Eye (tissue), 1 donor: Measurements from ENCODE around the gene ATP1A1.

Experiments used
- DNase-seq: peaks from one replicate; pipeline ENCODE4 v3.0.0-alpha.2; 2015

The ATP1A1 gene

DNA sequence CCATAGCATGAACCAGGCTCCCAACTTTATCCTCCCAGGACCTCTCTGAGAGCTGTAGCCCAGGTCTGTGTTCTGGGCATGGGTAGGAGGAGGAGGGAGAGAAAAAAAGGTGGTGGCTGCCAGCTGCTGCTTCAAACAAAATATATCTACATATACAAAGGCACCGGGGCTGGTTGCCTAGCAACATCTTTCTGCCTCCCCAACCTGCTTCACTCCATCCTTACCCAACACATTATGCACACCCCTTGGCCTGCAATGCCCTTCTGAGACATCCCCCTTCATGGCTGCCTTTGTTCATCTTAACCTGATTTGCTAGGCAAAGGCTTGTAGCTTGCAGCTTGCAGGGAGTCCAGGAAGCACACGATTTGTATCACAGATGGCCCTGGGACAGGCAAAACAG lies 27.2 kb upstream of the ATP1A1 start:
- DNase-seq, result no peak

DNA sequence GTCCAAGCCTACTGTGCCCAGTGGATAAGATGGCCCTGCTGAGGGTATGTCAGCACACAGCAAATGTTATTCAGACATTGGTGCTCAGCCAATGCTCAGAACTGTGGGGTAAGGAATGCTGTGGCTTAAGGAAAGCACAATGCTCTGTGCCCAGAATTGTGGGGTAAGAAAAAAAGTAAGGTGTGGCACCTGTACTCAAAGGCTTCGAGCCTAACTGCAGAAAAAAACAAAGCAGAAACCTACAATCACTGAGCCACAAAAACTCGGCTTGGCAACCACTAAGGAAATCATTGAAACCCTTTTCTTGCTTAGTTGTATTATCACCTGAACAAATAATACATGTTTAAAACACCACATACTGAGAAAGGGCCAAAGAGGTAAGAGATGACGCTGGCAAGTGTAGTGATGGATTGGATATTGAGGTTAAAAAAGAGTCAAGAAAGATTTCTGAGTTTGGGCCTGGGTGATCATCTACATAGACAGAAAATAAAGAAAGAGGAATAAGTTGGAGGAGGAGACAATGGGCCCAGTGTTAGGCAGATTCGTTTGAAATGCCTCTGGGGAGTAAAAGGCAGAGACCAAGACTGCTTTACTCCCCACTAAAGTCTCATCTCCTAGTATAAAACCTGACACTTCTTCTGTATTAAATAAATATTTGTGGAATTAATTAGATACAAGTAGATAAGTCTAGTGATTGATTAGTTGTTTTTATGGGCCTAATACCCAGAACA lies 25.9 kb upstream of the ATP1A1 start:
- DNase-seq, result no peak

DNA sequence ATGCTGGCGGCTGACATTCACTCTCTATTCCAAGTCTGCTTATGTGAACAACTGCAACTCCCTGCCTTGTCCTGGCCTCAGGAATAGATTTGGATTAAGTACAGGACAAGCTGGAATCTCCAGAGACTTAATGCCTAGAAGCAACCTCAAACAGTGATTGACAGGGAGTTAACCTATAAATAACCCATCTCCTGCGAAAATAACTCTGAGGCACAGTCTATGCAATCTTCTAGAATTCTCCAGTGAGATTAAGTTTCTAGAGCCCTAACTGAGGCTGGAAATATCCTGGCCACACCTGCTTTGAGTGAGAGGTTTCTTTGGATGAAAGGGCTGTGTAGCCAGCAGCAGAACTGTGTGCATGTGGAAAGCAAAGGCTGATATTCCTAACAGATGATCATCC lies 25.3 kb upstream of the ATP1A1 start:
- DNase-seq, result no peak

DNA sequence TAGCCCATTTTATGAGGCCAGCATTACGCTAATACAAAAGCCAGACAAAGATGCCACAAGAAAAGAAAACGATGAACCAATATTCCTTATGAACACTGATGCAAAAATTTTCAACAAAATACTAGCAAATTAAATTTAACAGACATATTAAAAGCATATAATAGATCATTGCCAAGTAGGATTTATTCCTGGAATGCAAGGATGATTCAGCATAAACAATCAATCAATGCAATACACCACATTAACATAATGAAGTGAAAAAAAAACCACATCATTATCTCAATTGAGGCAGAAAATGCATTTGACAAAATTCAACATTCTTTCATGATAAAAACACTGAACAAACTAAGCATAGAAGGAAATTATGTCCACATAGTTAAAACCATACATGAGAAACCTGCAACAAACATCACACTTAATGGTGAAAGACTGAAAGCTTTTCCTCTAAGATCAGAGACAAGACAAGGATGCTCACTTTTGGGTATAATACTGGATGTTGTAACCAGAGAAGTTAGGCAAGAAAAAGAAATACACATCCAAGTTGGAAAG lies 22.9 kb upstream of the ATP1A1 start:
- no peak for DNase-seq

DNA sequence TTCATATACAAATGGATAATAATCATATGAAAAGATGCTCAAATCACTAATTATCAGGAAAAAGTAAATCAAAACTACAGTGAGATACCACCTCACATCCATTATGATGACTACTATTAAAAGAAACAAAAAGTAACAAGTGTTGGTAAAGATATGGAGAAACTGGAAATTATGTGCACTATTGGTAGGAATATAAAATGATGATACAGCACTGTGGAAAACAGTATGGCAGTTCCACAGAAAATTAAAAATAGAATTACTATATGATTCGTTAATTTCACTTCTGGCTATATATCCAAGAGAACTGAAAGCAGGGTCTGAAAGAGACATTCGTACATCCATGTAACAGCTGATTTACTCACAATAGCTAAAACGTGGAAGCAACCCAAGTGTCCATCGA lies 21.1 kb upstream of the ATP1A1 start:
- DNase-seq, result no peak

DNA sequence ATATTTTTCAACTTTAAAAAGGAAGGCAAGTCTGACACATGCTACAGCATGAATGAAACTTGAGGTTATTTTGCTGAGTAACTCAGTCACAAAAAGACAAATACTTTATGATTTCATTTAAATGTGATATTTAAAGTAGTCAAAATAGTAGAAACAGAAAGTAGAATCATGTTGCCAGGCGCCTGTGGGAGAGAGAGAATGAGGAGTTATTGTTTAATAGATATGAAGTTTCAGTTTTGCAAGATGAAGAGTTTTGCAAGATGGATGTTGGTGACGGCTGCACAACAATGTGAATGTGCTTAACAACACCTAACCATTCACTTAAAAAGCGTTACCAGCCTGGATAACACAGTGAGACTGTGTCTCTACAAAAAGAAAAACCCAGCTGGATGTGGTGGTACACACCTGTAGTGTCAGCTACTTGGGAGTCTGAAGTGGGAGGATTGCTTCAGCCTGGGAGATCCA lies 20.7 kb upstream of the ATP1A1 start:
- no peak for DNase-seq

DNA sequence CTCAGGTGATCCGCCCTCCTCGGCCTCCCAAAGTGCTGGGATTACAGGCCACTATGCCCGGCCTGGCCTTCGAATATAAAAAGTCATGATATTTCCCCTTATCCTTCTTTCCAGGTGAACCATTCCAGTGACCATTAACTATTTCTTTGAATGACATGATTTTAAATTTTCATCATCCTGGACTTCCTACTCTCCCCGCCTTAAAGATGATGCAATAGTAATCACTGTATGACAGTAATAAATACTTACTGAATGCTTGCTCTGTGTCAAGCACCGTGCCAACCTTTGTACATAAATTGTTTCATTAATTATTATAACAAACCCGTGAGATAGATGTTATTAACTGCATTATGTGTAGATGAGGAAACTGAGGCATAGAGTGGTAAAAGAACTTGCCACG lies 19.9 kb upstream of the ATP1A1 start:
- DNase-seq, result no peak

DNA sequence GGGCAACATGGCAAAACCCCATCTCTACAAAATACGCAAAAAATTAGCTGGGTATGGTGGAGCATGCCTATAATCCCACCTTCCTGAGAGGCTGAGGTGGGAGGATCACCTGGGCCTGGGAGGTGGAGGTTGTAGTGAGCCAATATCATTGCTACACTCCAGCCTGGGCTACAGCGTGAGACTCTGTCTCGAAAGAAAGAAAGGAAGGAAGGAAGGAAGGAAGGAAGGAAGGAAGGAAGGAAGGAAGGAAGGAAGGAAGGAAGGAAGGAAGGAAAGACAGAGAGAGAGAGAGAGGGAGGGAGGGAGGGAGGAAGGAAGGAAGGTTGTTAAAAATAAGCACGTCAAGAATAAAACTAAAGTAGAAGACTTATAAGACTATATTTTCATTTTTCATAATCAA lies 17.0 kb upstream of the ATP1A1 start:
- DNase-seq, result no peak

DNA sequence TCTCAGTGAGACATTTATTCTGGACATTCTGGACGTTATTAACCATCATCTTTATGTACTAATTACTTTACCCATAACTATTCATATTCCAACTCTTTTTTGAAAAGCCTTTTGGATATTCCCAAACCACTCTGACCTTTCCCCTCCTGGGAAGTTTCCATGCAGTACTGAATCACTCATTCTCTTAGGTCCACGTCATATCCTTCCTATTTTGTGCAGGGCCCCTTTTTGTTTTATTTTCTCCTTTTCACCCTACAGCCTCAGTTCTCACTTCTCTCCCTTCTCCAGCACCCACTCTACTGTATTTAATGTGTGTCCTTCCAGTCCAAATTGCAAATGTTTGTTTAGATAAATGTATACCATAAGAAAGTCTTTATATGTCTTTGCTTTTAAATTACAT lies 16.4 kb upstream of the ATP1A1 start:
- no peak for DNase-seq

DNA sequence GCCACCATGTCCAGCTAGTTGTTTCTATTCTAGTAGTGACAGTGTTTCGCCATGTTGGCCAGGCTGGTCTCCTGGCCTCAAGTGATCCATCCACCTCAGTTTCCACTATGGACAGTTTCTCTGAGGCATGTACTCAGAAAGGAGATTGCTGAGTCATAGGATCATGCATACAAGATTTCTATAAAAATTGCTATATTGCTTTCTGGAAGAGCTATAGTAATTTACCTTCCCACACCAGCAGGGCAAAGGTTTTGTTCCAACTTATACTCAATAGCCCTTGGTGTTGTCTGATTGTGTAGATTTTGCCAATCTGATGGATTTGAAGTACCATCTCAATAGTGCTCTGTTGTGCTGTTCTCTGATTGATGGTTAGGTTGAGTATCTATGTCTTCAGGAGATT lies 15.6 kb upstream of the ATP1A1 start:
- DNase-seq, result no peak

DNA sequence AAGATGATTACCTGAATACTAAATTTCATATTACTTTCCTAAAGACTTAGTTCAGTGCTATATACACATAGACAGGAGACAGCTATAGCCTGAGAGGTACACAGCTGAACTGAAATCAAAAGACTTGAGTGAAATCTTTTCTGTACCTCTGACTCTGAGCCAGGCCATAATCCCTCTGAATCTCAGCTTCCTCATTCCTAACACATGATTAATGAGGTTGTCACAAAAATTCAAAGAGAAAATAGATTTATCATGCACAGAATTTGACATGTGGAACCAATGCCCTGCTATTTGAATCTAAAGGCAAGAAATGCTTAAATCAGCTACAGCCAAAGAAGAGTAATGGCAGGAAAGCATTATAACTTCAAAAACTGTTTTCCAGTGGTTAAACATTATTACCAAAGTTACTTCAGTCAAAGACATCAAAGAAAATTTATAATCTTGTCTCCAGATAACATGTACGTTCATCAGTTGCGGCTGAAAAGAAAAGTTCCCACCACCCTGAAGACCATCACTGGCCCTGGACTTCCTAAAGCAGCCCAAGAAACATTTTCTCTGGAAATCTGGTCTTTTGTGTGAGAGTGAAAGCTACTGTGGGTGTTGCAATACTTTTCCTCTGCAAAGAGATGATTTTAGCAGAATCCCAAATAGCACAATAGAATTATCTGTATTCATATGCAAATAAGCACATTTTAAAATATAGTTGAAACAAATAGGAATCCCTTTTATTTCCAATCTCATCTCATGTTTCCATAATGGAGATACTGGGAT lies 13.8 kb upstream of the ATP1A1 start:
- DNase-seq, result peak; percentile 31

DNA sequence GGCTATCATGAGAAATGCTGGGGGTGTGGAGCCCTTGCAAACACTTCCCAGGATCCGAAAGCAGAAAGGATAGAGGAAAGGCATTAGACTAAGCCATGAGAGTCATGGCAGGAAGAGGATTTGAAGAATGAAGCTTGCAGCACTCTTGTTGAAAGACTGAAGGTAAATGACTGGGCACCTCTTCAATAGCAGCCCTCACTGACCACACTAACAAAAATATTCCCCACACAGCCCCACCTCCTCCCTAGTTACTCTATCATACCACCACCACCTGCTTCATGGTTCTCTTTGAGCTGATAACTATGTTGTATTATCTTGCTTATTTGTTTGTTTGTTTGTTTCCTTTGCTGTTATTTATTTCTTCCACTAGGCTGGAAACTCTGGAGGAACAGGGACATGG lies 13.2 kb upstream of the ATP1A1 start:
- no peak for DNase-seq

DNA sequence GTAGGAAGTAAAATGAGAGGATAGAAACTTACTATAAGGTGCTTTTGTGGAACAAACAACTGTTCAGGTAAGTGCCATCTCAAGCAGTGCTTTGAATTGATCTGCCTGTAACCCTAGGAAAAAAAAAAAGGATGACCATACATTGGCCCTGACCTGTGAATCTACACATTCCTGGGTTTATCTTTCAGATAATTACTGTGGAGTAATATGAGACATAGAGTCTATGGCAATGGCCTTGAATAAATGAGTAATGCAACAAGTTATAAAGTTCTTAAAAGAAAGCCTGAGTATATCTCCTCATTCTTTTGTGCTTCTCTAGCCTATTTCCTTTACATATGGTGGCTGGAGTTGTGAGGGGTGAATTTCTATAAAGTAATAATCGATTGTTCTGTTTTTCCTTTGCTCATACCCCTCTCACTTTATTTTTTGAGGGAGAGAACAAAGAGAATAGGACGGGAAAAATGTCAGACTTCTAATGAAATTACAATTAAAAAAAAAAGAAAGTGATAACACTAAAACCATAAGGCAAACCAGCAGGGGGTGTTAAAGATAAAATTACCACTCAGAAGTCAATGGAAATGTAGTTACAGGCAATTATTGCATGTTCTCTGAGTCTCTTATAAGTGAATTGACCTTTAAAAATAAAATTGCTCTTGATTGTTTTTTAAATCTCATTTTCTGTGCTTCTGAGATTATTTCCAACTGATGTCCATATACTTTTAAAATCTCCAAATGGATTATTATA lies 12.4 kb upstream of the ATP1A1 start:
- DNase-seq, result no peak

DNA sequence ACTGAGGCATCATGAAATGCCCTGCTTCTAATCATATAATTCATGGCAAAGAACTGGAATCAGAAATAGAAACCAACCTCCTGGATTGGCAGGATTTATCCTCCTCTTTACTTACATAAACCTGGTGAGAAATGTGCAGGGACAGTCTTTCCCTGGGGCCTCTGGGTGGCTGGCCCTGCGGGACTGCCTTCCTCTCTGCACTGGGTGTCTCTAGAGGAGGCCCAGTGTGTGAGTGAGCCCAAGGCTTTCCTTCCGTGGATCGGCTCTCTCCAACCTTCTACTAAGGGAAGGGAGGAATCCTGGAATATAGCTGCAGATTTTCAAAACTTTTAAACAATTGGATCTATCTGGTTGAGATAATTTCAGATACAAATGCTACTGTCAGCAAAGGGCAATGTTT lies 11.4 kb upstream of the ATP1A1 start:
- no peak for DNase-seq

DNA sequence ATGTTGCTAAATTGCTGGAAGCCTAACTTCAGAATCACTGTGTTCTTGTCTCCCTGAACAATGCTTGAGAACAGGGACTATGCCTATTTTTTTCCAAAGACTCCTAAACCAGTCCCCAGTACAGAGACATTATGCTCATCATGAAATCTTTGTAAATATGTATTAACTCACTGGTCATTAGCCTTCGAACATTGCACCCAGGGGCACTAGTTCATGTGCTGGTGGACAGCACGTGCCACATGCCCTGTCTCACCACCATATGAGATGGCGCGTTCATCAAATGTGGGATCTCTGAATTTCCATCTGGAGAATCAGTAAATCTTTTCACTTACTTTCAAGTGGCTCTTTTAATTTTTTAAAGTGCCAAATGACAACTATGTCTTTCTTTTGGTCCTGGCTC lies 11.0 kb upstream of the ATP1A1 start:
- DNase-seq, result no peak

DNA sequence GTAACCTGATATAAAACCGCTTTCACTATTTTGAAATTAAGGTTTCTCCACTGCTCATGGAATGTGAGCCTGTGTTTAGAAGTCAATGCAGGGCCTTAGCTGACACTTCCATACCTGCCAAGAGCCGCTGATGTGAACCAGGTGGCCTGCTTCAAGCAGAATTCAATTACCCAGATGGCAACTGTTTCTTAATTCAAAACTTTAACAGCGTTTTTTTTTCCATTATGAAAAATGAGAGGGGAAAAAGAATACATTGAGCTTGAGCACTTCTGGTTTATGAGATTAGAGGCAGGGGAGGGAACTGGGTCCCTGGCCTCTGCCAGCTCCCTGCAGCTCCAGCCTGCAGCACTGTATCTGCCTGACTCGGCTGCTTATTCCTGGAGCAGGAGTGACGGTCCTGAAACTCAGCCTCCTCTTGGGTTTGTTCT lies 7.7 kb upstream of the ATP1A1 start:
- DNase-seq, result peak; percentile 33

DNA sequence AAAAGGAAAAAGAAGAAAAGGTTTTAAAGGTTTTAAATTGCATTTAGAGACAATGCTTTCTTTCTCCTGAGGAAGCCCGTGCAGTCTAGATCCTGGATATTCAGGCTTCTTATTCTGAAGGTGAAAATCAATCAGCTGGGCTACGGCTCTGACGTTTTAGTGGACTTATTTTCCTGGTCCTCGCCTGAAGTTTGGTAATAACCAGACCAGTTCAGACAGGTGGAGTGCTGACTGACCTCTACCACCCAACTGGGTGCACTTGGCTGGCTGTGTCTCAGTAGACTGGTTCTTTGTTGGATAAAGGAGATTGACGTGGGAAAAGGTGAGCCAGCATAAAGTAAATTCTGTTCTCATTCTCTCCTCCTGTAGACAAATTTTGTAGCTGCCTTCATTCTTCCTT lies 7.2 kb upstream of the ATP1A1 start:
- DNase-seq, result no peak

DNA sequence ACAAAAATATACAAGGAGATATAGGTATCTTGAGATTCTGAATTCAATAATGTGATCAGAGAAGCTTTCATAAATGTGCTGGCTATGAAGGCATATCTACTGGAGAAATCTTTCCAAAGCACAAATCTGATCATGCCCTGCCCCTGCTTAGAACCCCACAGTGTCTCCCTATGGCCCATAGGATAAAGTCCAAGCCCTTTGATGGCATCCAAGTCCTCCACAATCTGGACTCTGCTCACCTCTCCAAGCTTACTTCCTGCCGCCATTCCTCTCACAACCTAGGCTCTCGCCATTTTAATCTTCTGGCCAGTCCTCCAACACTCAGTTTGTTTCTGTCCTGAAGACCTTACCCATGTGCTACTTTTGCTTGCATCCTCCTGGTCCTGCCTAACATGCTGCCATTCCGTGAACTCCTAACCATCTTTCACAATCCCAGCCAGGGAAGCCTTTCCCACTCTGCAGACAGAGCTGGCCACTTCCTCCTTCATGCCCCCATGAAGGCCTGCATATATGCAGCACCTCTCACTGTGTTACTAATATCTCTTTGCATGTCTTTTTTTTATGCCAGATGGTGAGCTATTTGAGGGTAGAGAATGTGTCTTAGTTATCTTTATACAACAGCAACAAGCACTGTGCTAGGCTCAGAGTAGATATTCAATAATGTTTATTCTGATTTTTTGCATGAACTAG lies 5.6 kb upstream of the ATP1A1 start:
- no peak for DNase-seq

DNA sequence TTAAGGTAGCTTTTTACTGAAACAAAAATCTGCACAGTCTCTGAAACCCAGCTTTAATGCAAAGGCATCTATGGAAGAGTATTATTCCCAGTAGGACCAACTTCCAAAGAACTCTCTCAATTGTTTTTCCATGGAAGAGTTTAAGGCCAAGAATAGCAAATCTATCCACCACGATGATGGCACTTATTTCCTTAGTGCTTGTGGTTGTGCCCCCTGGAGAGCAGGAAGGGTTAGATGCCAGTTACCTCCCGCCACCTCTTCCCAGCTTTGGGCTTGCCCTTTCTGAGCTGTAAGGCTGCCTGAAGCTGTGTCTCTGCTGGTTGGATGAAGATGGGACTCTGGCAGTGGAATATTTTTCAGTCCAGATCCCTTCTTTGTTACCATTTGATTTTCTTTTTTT lies 4.8 kb upstream of the ATP1A1 start:
- no peak for DNase-seq

DNA sequence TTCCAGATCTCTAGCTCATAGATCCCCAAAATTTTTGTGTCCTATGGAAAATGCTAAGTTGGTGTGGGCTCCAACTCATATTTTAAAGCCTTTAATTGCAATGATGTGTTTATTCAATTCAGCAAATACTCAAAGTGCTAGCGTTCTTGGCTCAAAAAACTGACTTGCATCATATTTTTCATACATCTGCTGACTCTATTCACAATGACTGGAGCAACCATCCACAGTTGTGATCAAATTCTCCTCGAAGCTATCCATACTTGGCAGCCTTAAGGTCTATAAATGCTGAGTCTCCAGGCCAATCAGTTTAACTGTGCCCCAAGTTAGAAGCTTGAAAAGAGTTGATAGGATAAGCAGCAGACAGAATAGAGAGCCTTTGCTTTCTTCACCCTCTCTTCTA lies 2.9 kb upstream of the ATP1A1 start:
- DNase-seq, result no peak

DNA sequence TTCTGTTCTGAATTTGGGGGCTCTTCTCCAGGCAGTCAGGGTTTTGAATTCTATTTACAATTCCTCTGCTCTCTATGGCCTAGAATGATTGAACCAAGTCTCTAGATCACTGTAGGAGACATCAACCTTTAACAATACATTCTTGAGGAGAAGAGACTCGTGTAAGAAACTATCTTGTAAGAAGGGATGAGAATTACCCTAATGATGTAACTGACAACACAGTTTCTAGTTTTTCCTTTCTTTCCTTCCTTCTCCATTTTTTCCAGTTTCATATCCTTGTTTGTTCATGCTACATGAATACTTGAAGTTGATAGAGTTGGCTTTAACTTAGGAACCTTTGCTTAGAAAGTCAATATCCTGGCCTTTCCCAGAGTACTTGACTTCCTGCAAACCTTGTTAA lies 1.3 kb upstream of the ATP1A1 start:
- peak; percentile 21 for DNase-seq

DNA sequence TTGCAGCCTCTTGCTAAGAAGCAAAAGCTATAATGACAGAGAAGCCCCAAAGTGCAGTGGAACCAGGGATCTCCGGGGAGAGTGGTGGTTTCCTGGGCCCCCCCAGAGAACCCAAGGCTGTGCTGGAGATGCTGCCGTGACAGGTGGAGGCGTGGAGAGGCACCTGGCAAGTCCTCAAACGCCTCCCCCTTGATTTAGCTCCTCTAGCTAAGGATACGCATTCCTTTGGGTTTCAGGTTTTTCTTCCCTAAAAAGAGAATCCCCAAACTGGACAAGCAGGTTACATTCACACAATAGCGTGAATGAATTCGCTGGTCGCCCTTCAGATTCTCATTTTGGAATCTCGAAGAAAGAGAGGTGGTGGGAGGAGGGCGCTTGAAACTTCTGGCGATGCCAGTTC lies 853 bp upstream of the ATP1A1 start:
- no peak for DNase-seq
